Subcutaneous abdominal adipose tissue (tissue), 5 donors: ENCODE results near the gene LRRC49.

Experiments
- H3K27ac ChIP-seq: one replicate; pipeline ENCODE4 v1.7.0; 2013; ENCODE audit warnings: low read depth, mild to moderate bottlenecking, inconsistent platforms, low read length, moderate library complexity
- H3K27me3 ChIP-seq, 5 donors: one replicate each; pipeline ENCODE4 v1.7.0; 2013; ENCODE audit warnings: low read length in 5 of 5, inconsistent platforms in 1 of 5; ENCODE audit not compliant: control insufficient read depth in 5 of 5, insufficient read depth in 4 of 5
- H3K36me3 ChIP-seq, 5 donors: one replicate each; pipeline ENCODE4 v1.7.0; 2013; ENCODE audit warnings: low read length in 5 of 5; ENCODE audit not compliant: control insufficient read depth in 5 of 5, insufficient read depth in 5 of 5
- H3K4me1 ChIP-seq, 5 donors: one replicate each; pipeline ENCODE4 v1.7.0; 2013; ENCODE audit warnings: low read length in 5 of 5, mild to moderate bottlenecking in 3 of 5, moderate library complexity in 1 of 5; ENCODE audit not compliant: control insufficient read depth in 5 of 5, insufficient read depth in 5 of 5
- H3K4me3 ChIP-seq, 5 donors: one replicate each; pipeline ENCODE4 v1.7.0; 2013; ENCODE audit warnings: low read length in 5 of 5, low read depth in 1 of 5
- H3K9ac ChIP-seq, 5 donors: one replicate each; pipeline ENCODE4 v1.7.0; 2013; ENCODE audit warnings: low read length in 5 of 5, mild to moderate bottlenecking in 4 of 5, moderate library complexity in 3 of 5
- H3K9me3 ChIP-seq, 5 donors: one replicate each; pipeline ENCODE4 v1.7.0; 2013; ENCODE audit warnings: low read length in 5 of 5; ENCODE audit not compliant: control insufficient read depth in 5 of 5
- donor health status: healthy.
- donor health status: healthy.
- donor health status: healthy.
- donor health status: healthy.
- donor health status: healthy.

Gene LRRC49

GRCh38 chr15:71093054-71094024 lies 200.7 kb downstream of the LRRC49 start:
- Histone ChIP-seq H3K9ac (no peak overlapping the region), H3K4me3 (no peak overlapping the region), H3K4me1 (no peaks in the 10 kb centered on the region), H3K36me3 (no peaks in the 10 kb centered on the region), H3K27ac (no peak overlapping the region), H3K9me3 (peaks cover 0 to 9% (median 0%) of the 10 kb centered on the region in 5 donors), H3K27me3 (peaks cover 0 to 16% (median 11%) of the 10 kb centered on the region in 5 donors)

DNA sequence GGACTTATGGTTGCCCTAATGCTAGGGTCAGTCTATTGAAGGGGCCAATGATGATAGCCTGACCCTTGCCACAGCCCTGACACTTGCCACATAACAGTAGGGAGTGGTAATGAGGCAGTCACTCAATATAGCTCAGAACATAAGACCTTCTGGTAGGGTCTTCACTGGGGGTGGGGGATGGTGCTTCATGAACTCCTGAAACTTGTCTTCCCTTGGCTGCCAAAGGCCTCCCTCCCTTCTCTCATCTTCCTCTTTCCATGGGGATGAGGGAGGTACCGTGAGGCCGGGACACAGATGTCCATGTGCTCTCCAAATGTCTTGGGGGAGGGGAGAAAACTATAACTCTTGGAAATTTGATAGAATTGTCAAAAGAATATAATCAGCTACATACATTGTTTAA lies 201.5 kb downstream of the LRRC49 start:
- no peak overlapping the region for H3K27ac ChIP-seq
- H3K36me3 ChIP-seq, result no peaks in the 10 kb centered on the region
- peaks cover 0 to 5% (median 0%) of the 10 kb centered on the region in 5 donors for H3K9me3 ChIP-seq
- no peak overlapping the region for H3K4me3 ChIP-seq
- H3K27me3 ChIP-seq, result peaks cover 0 to 16% (median 11%) of the 10 kb centered on the region in 5 donors
- no peaks in the 10 kb centered on the region for H3K4me1 ChIP-seq
- no peak overlapping the region for H3K9ac ChIP-seq

DNA sequence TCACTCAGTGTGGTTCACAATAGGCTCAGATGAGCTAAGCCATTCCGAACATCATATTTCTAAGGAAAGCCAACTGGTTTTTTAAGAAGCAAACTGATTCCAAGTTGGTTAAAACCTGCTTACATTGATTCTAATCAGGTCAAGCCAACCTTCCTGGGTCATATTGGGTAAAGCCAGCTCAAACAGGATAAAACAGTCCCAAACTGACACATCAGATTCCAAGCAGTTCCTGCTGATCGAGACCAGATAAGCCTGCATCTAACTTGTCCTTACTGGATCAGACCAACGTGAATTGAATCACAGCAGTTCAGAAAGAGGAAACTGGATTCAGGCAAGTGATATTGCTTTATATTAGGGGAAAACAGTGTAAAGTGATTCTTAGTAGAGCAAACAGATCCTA lies 204.1 kb downstream of the LRRC49 start:
- Histone ChIP-seq H3K9me3 (peaks cover 0 to 5% (median 0%) of the 10 kb centered on the region in 5 donors), H3K36me3 (no peaks in the 10 kb centered on the region), H3K27ac (no peak overlapping the region), H3K4me1 (no peaks in the 10 kb centered on the region), H3K9ac (no peak overlapping the region), H3K4me3 (no peak overlapping the region), H3K27me3 (peaks cover 0 to 16% (median 11%) of the 10 kb centered on the region in 5 donors)

GRCh38 chr15:71097890-71098289 lies 205.3 kb downstream of the LRRC49 start:
- Histone ChIP-seq H3K9ac (no peak overlapping the region), H3K36me3 (no peaks in the 10 kb centered on the region), H3K4me3 (no peak overlapping the region), H3K9me3 (peaks cover 0 to 5% (median 0%) of the 10 kb centered on the region in 5 donors), H3K4me1 (no peaks in the 10 kb centered on the region), H3K27me3 (peaks cover 0 to 10% (median 4%) of the 10 kb centered on the region in 5 donors), H3K27ac (no peak overlapping the region)

GRCh38 chr15:71098920-71099319 lies 206.3 kb downstream of the LRRC49 start:
- no peak overlapping the region for H3K9ac ChIP-seq
- H3K4me3 ChIP-seq, result no peak overlapping the region
- H3K9me3 ChIP-seq, result peaks cover 0 to 3% (median 0%) of the 10 kb centered on the region in 5 donors
- H3K27me3 ChIP-seq, result peaks cover 0 to 3% (median 0%) of the 10 kb centered on the region in 5 donors
- H3K27ac ChIP-seq, result no peak overlapping the region
- no peaks in the 10 kb centered on the region for H3K36me3 ChIP-seq
- H3K4me1 ChIP-seq, result no peaks in the 10 kb centered on the region
